H1 (cell line): ENCODE data around the gene SGSM1. TPM values are rescaled to one million over a fixed set of nuclear protein-coding genes. Genes with fewer than 3 reads are reported as not detected.
A peak's percentile ranks its signal among the peaks of the same experiment; 100 is the strongest.

ENCODE experiments used
- CTCF ChIA-PET: fragments of 300-600 bp; sonication (Branson Sonifier 250); formaldehyde crosslinking; loops from one replicate; lab custom pipeline; 2021; ENCODE audit not compliant: partially characterized antibody; lab: Charles Lee
- POLR2A ChIA-PET: fragments of 300-600 bp; sonication (Branson Sonifier 250); formaldehyde crosslinking; loops from one replicate; lab custom pipeline; 2021; ENCODE audit warnings: inconsistent platforms; ENCODE audit not compliant: partially characterized antibody; lab: Charles Lee
- DNase-seq, 2 experiments: peaks; one replicate each; pipeline versions ENCODE4 v3.0.0 to v3.0.0-alpha.2; 2010 to 2022; ENCODE audit warnings: low spot score in 2 of 2, low read depth in 1 of 2, mixed read lengths in 1 of 2
- FAIRE-seq: peaks from 2 replicates; lab custom pipeline; 2011; peaks lifted over from hg19 to GRCh38; lab: Jason Lieb, UNC
- H2AFZ ChIP-seq: 2 replicates; pipeline ENCODE4 v1.8.1; 2012; ENCODE audit warnings: low read length, inconsistent platforms
- H2AK5ac ChIP-seq: 2 replicates; pipeline ENCODE4 v1.6.1; 2013; ENCODE audit warnings: low read depth, low read length
- H2BK120ac ChIP-seq: replicated peaks from 2 replicates; pipeline ENCODE3; 2013; ENCODE audit warnings: low read depth, low read length, inconsistent platforms
- H2BK12ac ChIP-seq: 2 replicates; pipeline ENCODE4 v1.6.1; 2013; ENCODE audit warnings: low read depth, low read length
- H2BK15ac ChIP-seq: 2 replicates; pipeline ENCODE4 v1.6.1; 2013; ENCODE audit warnings: low read length
- H2BK20ac ChIP-seq: 2 replicates; pipeline ENCODE4 v1.6.1; 2013; ENCODE audit warnings: low read length
- H2BK5ac ChIP-seq: 2 replicates; pipeline ENCODE4 v1.6.1; 2013; ENCODE audit warnings: low read depth, low read length
- H3K14ac ChIP-seq: 2 replicates; pipeline ENCODE4 v1.6.1; 2013; ENCODE audit warnings: inconsistent platforms; ENCODE audit not compliant: insufficient read length
- H3K18ac ChIP-seq: 2 replicates; pipeline ENCODE4 v1.6.1; 2013; ENCODE audit warnings: low read length; ENCODE audit errors: extremely low read depth
- H3K23ac ChIP-seq: 2 replicates; pipeline ENCODE4 v1.6.1; 2013; ENCODE audit warnings: inconsistent platforms; ENCODE audit not compliant: insufficient read length
- H3K23me2 ChIP-seq: 2 replicates; pipeline ENCODE4 v1.6.1; 2013; ENCODE audit warnings: low read depth, low read length
- H3K27ac ChIP-seq: 2 replicates; pipeline ENCODE4 v1.6.1; 2011; ENCODE audit warnings: low read depth, low read length, inconsistent platforms
- H3K27me3 ChIP-seq, 4 experiments: replicated peaks in 1 of 4; 1 replicate in 1 of 4; 2 replicates in 3 of 4; pipeline versions ENCODE4 v1.6.1 to v1.8.1; 2011 to 2013; ENCODE audit warnings: low read length in 3 of 4, mild to moderate bottlenecking in 3 of 4, inconsistent platforms in 2 of 4, mixed read lengths in 2 of 4, moderate library complexity in 1 of 4; ENCODE audit not compliant: control insufficient read depth in 3 of 4, insufficient read depth in 3 of 4; ENCODE audit errors: extremely low read depth in 1 of 4
- H3K36me3 ChIP-seq, 4 experiments: 2 replicates each; pipeline versions ENCODE4 v1.6.1 to v1.8.1; 2011 to 2013; ENCODE audit warnings: mild to moderate bottlenecking in 4 of 4, low read length in 3 of 4, moderate library complexity in 2 of 4, control low read depth in 1 of 4, inconsistent platforms in 1 of 4; ENCODE audit not compliant: insufficient read depth in 4 of 4, control insufficient read depth in 2 of 4
- H3K4ac ChIP-seq: replicated peaks from 2 replicates; pipeline ENCODE3; 2013; ENCODE audit warnings: low read length, low read depth, mixed read lengths, inconsistent platforms; ENCODE audit not compliant: insufficient read length
- H3K4me1 ChIP-seq, 4 experiments: replicated peaks in 1 of 4; 1 replicate in 1 of 4; 2 replicates in 3 of 4; pipeline versions ENCODE4 v1.6.1 to v1.8.1; 2011 to 2013; ENCODE audit warnings: low read length in 3 of 4, inconsistent platforms in 2 of 4, mixed read lengths in 1 of 4; ENCODE audit not compliant: insufficient read depth in 4 of 4, control insufficient read depth in 3 of 4
- H3K4me2 ChIP-seq, 2 experiments: 2 replicates each; pipeline versions ENCODE4 v1.6.1 to v1.8.1; 2011 to 2013; ENCODE audit warnings: low read depth in 2 of 2, low read length in 2 of 2, control low read depth in 1 of 2, inconsistent platforms in 1 of 2, mild to moderate bottlenecking in 1 of 2; ENCODE audit not compliant: insufficient read depth in 1 of 2
- H3K4me3 ChIP-seq, 4 experiments: fragments of 200-600, 300-600 bp in 1 of 4; sonication (generic), shearing (Covaris generic), sonication (Bioruptor Twin) in 1 of 4; 2 replicates each; pipeline versions ENCODE4 v1.5.1 to v1.8.1; 2011 to 2016; ENCODE audit warnings: low read length in 4 of 4, low read depth in 3 of 4, control low read depth in 2 of 4, inconsistent platforms in 2 of 4, mild to moderate bottlenecking in 2 of 4, mixed read lengths in 1 of 4, moderate library complexity in 1 of 4; ENCODE audit not compliant: insufficient read depth in 2 of 4; ENCODE audit errors: extremely low read depth in 1 of 4
- H3K56ac ChIP-seq: replicated peaks from 2 replicates; pipeline ENCODE3; 2013; ENCODE audit warnings: low read depth, mild to moderate bottlenecking, mixed read lengths, low read length, inconsistent platforms; ENCODE audit not compliant: insufficient read length
- H3K79me1 ChIP-seq: 2 replicates; pipeline ENCODE4 v1.6.1; 2013; ENCODE audit warnings: low read depth, low read length, control low read depth
- H3K79me2 ChIP-seq, 2 experiments: 2 replicates each; pipeline versions ENCODE4 v1.6.1 to v1.8.1; 2012 to 2013; ENCODE audit warnings: low read length in 2 of 2, mild to moderate bottlenecking in 2 of 2, inconsistent platforms in 1 of 2; ENCODE audit not compliant: insufficient read depth in 2 of 2, control insufficient read depth in 1 of 2
- H3K9ac ChIP-seq, 4 experiments: replicated peaks in 1 of 4; 1 replicate in 1 of 4; 2 replicates in 3 of 4; pipeline versions ENCODE4 v1.6.1 to v1.8.1; 2011 to 2013; ENCODE audit warnings: low read depth in 3 of 4, low read length in 3 of 4, control low read depth in 2 of 4, mild to moderate bottlenecking in 2 of 4, moderate library complexity in 2 of 4, inconsistent platforms in 1 of 4; ENCODE audit errors: extremely low read depth in 1 of 4
- H3K9me3 ChIP-seq, 2 experiments: 2 replicates each; pipeline versions ENCODE4 v1.6.1 to v1.8.1; 2012 to 2013; ENCODE audit warnings: mild to moderate bottlenecking in 2 of 2, moderate library complexity in 2 of 2, control low read depth in 1 of 2, inconsistent platforms in 1 of 2, low read depth in 1 of 2, low read length in 1 of 2, mixed read lengths in 1 of 2; ENCODE audit not compliant: insufficient read depth in 2 of 2
- H4K20me1 ChIP-seq, 2 experiments: replicated peaks in 1 of 2; 2 replicates each; pipeline versions ENCODE3 to v1.8.1; 2011 to 2013; ENCODE audit warnings: inconsistent platforms in 2 of 2, low read length in 2 of 2, mild to moderate bottlenecking in 1 of 2; ENCODE audit not compliant: insufficient read depth in 2 of 2, control insufficient read depth in 1 of 2
- H4K5ac ChIP-seq: 2 replicates; pipeline ENCODE4 v1.6.1; 2013; ENCODE audit warnings: low read length, low read depth, mixed read lengths, inconsistent platforms; ENCODE audit not compliant: insufficient read length
- H4K8ac ChIP-seq: 2 replicates; pipeline ENCODE4 v1.8.0; 2013; ENCODE audit warnings: mild to moderate bottlenecking, moderate library complexity, low read length, inconsistent platforms; ENCODE audit not compliant: insufficient read depth; ENCODE audit errors: extremely low read depth
- H4K91ac ChIP-seq: replicated peaks from 2 replicates; pipeline ENCODE3; 2013; ENCODE audit warnings: low read length, mixed read lengths, inconsistent platforms; ENCODE audit not compliant: insufficient read length
- BCL11A ChIP-seq, 2 experiments: IDR thresholded peaks; one replicate each; pipeline ENCODE4 v1.6.1; 2011; ENCODE audit warnings: low read depth in 2 of 2, low read length in 2 of 2, mild to moderate bottlenecking in 2 of 2
- CTBP2 ChIP-seq: IDR thresholded peaks from 2 replicates; pipeline ENCODE4 v1.7.0; 2011; ENCODE audit warnings: borderline replicate concordance, mild to moderate bottlenecking, moderate library complexity, mixed read lengths, low read length; ENCODE audit not compliant: insufficient read depth, insufficient read length
- CTCF ChIP-seq, 3 experiments: IDR thresholded peaks; 1 replicate in 2 of 3; 2 replicates in 1 of 3; pipeline versions ENCODE4 v1.5.1 to v1.6.1; 2011; ENCODE audit warnings: low read length in 3 of 3, mild to moderate bottlenecking in 3 of 3, inconsistent platforms in 2 of 3, low read depth in 1 of 3, moderate library complexity in 1 of 3; ENCODE audit not compliant: insufficient read depth in 1 of 3; ENCODE audit errors: control extremely low read depth in 1 of 3
- JUN ChIP-seq: IDR thresholded peaks from 2 replicates; pipeline ENCODE4 v1.6.1; 2011; ENCODE audit warnings: low read depth, mild to moderate bottlenecking, improper control_type of control experiment, low read length
- KDM1A ChIP-seq: fragments of 200-600, 300-600 bp; sonication (generic); IDR thresholded peaks from 2 replicates; pipeline ENCODE4 v1.7.1; 2016; ENCODE audit warnings: mild to moderate bottlenecking, low read length, borderline replicate concordance
- MAX ChIP-seq: IDR thresholded peaks from 2 replicates; pipeline ENCODE4 v1.6.1; 2012; ENCODE audit warnings: inconsistent platforms
- RAD21 ChIP-seq, 2 experiments: IDR thresholded peaks in 1 of 2; conservative IDR thresholded peaks in 1 of 2; 2 replicates each; pipeline ENCODE4 v1.6.1; 2011; ENCODE audit warnings: low read depth in 2 of 2, low read length in 2 of 2, improper control_type of control experiment in 1 of 2, inconsistent platforms in 1 of 2, mild to moderate bottlenecking in 1 of 2, moderate library complexity in 1 of 2
- RBBP5 ChIP-seq: IDR thresholded peaks from 2 replicates; pipeline ENCODE4 v1.7.1; 2012; ENCODE audit warnings: low read depth, mild to moderate bottlenecking, inconsistent platforms, low read length, moderate library complexity, borderline replicate concordance
- SP2 ChIP-seq: IDR thresholded peaks from 2 replicates; pipeline ENCODE4 v1.6.1; 2012; ENCODE audit warnings: mild to moderate bottlenecking, low read length, inconsistent platforms
- WGBS, 2 experiments: shearing (Covaris generic) in 1 of 2; methylation state at CpG; one replicate each; pipeline versions ENCODE4 v1.1.6 to v1.1.7; 2013 to 2015; ENCODE audit warnings: low lambda C conversion rate in 2 of 2, mixed read lengths in 2 of 2, inconsistent platforms in 1 of 2, low coverage in 1 of 2, missing lambda C conversion rate in 1 of 2; ENCODE audit not compliant: insufficient replicate concordance in 2 of 2, insufficient coverage in 1 of 2, insufficient read length in 1 of 2; ENCODE audit errors: extremely low coverage in 1 of 2, missing lambda C conversion rate in 1 of 2; 5-methylcytosine and 5-hydroxymethylcytosine counted together
- polyA plus RNA-seq, 7 experiments: library from polyadenylated mRNA; depleted of rRNA in 3 of 7; stranded (reverse) in 5 of 7; unstranded in 2 of 7; fragments of >200 nt in 5 of 7; fragments of 200-250 nt in 2 of 7; gene quantifications; 1 replicate in 5 of 7; 2 replicates in 1 of 7; 4 replicates in 1 of 7; pipeline versions ENCODE4 v1.2.1 to v1.2.3, GENCODE V29; 2011 to 2013; ENCODE audit warnings: missing spikeins in 2 of 7, mixed read lengths in 2 of 7
- total RNA-seq: library from RNA; stranded (reverse); fragmentation: NEBNext Ultra II Directional; extraction: Animal tissue kit (Norgen Biotek cat#: 25700); gene quantifications from 2 replicates; pipeline ENCODE4 v1.2.1, GENCODE V29; 2021

The SGSM1 gene
- total and polyA plus RNA-seq, 2 of the 8 experiments (the other 6 are each of a cell fraction or from before 2014, with no cell fraction given) = 2.8 to 5.2 TPM

DNA sequence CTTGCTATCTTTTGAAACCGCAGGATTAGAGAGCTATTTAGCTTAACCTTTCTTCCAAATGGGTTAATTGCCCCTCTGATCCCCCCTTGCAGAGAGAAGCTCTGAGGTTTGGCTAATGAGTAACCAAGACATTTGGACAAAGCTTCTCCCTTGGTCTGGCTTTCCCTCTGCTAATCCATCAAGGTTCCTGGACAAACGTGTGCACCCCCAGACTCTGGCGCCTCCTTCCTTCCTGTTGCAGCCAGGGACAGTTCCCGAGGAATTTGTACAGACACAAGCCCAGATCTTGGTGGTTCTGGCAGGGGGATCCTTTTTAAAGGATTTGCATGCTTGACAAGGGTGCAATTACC, 148.1 kb downstream of the SGSM1 start:
- peaks cover 0 to 31% of the 10 kb centered on the region in 2 experiments; a peak in 2 of 4 replicates for H3K79me2 ChIP-seq
- peaks cover 0 to 11% (median 6%) of the 10 kb centered on the region in 4 experiments; a peak in 6 of 7 replicates for H3K4me1 ChIP-seq
- H3K14ac ChIP-seq = no peak overlapping the region
- no peak overlapping the region for H3K23ac ChIP-seq
- H4K8ac ChIP-seq = no peak overlapping the region
- WGBS, 2 experiments = 69% methylated on average over 4 of the region's 4 CpGs; no CpG with 5 or more reads in 1 of the 2 experiments
- CTCF ChIA-PET = interaction anchor here (0.5 to 15.1 kb wide), 6 partner anchors 16 to 265 kb away, joined by 3 to 221 read pairs (median 40); no protein-coding TSS in a partner anchor
- H3K18ac ChIP-seq = no peak overlapping the region
- H3K56ac ChIP-seq = no peak overlapping the region
- H3K36me3 ChIP-seq = no peaks in the 10 kb centered on the region
- H4K91ac ChIP-seq = no peak overlapping the region
- H2BK20ac ChIP-seq = no peak overlapping the region
- H4K20me1 ChIP-seq = peaks cover 0 to 3% of the 10 kb centered on the region in 2 experiments
- peaks cover 13% of the 10 kb centered on the region for H3K79me1 ChIP-seq
- H3K9ac ChIP-seq = 0 out of 7 replicates have a peak overlapping the region, but pooled peaks of 1 of the 4 experiments have one; percentile 25
- no peaks in the 10 kb centered on the region for H3K9me3 ChIP-seq
- H3K23me2 ChIP-seq = peaks cover 13% of the 10 kb centered on the region
- no peak overlapping the region for H3K4ac ChIP-seq
- FAIRE-seq = no peak
- DNase-seq = no peak
- H3K27me3 ChIP-seq = peaks cover 0 to 3% (median 1%) of the 10 kb centered on the region in 4 experiments; a peak in 2 of 7 replicates
- H3K4me3 ChIP-seq = peak overlapping the region; percentile 70 to 83 (median 77); a peak in 6 of 8 replicates
- no peak overlapping the region for H2BK120ac ChIP-seq
- no peak overlapping the region for H2AFZ ChIP-seq
- H3K27ac ChIP-seq = no peak overlapping the region
- H2BK5ac ChIP-seq = peak overlapping the region; percentile 52; the same call in 1 of the 2 replicates
- no peak overlapping the region for H2BK12ac ChIP-seq
- 0 out of 2 replicates have a peak overlapping the region, but pooled peaks have one; percentile 61 for H2BK15ac ChIP-seq
- peak overlapping the region; percentile 83 to 98 for H3K4me2 ChIP-seq
- peak overlapping the region; percentile 91; the same call in 1 of the 2 replicates for H2AK5ac ChIP-seq
- H4K5ac ChIP-seq = no peak overlapping the region
- POLR2A ChIA-PET = interaction anchor here (0.9 to 2.1 kb wide), 4 partner anchors 9 to 35 kb away, joined by 3 to 14 read pairs (median 4); no protein-coding TSS in a partner anchor
- no peak for TF ChIP-seq CTCF (IDR thresholded peaks at IDR 0.05; ENCODE audit: control extremely low read depth in 1 of 3, insufficient read depth in 1 of 3, low read depth in 1 of 3, low read length in 3 of 3)
- no peak for TF ChIP-seq RAD21 (IDR thresholded peaks at IDR 0.05 in 1 of 2, conservative IDR thresholded peaks at IDR 0.05 in 1 of 2; ENCODE audit: low read depth in 2 of 2, low read length in 2 of 2)
- no peak for TF ChIP-seq MAX
- TF ChIP-seq BCL11A (IDR thresholded peaks at IDR 0.05; ENCODE audit: low read depth in 2 of 2, low read length in 2 of 2) = no peak
- TF ChIP-seq SP2 = no peak
- TF ChIP-seq CTBP2 = no peak
- no peak for TF ChIP-seq KDM1A
- TF ChIP-seq RBBP5 = no peak
- TF ChIP-seq JUN = no peak
